Measurements from ENCODE around the gene UBC.

- TF ChIP-seq CTCF (conservative IDR thresholded peaks at IDR 0.05 in 1 of 2, IDR thresholded peaks at IDR 0.05 in 1 of 2; ENCODE audit: low read depth in 1 of 2, low read length in 2 of 2) (no peak), EZH2 (IDR thresholded peaks at IDR 0.05; ENCODE audit: low read length, missing control alignments) (no peak)
Observed at GRCh38 chr12:124874188-124874587, 40.3 kb downstream of the UBC start.
